ENCODE measurements around the gene CADM1.

DNA sequence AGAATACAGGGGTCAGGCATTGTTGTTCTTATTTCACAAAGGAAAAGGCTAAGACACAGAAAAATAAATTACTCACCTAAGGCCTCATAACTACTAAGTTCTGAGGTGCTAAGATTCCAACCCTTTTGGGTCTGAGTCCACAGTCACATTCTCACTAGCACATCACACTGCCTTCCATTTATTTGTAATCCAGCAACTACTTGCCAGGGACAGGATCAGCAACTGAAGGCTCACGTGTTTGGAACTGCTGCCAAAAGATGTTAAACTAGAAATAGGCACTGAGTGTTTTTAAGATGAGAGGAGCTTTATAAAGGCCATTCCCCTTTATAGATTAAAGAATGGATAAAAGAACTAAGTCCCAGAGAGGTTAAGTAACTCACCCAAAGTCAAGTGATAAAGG is 58.0 kb downstream of the CADM1 start:
- no peak for TF ChIP-seq POLR2A (conservative IDR thresholded peaks at IDR 0.05)
- TF ChIP-seq, protein P1, sequence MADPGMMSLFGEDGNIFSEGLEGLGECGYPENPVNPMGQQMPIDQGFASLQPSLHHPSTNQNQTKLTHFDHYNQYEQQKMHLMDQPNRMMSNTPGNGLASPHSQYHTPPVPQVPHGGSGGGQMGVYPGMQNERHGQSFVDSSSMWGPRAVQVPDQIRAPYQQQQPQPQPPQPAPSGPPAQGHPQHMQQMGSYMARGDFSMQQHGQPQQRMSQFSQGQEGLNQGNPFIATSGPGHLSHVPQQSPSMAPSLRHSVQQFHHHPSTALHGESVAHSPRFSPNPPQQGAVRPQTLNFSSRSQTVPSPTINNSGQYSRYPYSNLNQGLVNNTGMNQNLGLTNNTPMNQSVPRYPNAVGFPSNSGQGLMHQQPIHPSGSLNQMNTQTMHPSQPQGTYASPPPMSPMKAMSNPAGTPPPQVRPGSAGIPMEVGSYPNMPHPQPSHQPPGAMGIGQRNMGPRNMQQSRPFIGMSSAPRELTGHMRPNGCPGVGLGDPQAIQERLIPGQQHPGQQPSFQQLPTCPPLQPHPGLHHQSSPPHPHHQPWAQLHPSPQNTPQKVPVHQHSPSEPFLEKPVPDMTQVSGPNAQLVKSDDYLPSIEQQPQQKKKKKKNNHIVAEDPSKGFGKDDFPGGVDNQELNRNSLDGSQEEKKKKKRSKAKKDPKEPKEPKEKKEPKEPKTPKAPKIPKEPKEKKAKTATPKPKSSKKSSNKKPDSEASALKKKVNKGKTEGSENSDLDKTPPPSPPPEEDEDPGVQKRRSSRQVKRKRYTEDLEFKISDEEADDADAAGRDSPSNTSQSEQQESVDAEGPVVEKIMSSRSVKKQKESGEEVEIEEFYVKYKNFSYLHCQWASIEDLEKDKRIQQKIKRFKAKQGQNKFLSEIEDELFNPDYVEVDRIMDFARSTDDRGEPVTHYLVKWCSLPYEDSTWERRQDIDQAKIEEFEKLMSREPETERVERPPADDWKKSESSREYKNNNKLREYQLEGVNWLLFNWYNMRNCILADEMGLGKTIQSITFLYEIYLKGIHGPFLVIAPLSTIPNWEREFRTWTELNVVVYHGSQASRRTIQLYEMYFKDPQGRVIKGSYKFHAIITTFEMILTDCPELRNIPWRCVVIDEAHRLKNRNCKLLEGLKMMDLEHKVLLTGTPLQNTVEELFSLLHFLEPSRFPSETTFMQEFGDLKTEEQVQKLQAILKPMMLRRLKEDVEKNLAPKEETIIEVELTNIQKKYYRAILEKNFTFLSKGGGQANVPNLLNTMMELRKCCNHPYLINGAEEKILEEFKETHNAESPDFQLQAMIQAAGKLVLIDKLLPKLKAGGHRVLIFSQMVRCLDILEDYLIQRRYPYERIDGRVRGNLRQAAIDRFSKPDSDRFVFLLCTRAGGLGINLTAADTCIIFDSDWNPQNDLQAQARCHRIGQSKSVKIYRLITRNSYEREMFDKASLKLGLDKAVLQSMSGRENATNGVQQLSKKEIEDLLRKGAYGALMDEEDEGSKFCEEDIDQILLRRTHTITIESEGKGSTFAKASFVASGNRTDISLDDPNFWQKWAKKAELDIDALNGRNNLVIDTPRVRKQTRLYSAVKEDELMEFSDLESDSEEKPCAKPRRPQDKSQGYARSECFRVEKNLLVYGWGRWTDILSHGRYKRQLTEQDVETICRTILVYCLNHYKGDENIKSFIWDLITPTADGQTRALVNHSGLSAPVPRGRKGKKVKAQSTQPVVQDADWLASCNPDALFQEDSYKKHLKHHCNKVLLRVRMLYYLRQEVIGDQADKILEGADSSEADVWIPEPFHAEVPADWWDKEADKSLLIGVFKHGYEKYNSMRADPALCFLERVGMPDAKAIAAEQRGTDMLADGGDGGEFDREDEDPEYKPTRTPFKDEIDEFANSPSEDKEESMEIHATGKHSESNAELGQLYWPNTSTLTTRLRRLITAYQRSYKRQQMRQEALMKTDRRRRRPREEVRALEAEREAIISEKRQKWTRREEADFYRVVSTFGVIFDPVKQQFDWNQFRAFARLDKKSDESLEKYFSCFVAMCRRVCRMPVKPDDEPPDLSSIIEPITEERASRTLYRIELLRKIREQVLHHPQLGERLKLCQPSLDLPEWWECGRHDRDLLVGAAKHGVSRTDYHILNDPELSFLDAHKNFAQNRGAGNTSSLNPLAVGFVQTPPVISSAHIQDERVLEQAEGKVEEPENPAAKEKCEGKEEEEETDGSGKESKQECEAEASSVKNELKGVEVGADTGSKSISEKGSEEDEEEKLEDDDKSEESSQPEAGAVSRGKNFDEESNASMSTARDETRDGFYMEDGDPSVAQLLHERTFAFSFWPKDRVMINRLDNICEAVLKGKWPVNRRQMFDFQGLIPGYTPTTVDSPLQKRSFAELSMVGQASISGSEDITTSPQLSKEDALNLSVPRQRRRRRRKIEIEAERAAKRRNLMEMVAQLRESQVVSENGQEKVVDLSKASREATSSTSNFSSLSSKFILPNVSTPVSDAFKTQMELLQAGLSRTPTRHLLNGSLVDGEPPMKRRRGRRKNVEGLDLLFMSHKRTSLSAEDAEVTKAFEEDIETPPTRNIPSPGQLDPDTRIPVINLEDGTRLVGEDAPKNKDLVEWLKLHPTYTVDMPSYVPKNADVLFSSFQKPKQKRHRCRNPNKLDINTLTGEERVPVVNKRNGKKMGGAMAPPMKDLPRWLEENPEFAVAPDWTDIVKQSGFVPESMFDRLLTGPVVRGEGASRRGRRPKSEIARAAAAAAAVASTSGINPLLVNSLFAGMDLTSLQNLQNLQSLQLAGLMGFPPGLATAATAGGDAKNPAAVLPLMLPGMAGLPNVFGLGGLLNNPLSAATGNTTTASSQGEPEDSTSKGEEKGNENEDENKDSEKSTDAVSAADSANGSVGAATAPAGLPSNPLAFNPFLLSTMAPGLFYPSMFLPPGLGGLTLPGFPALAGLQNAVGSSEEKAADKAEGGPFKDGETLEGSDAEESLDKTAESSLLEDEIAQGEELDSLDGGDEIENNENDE (IDR thresholded peaks at IDR 0.05; ENCODE audit: low read depth, low read length) = no peak
- TF ChIP-seq, protein P2, sequence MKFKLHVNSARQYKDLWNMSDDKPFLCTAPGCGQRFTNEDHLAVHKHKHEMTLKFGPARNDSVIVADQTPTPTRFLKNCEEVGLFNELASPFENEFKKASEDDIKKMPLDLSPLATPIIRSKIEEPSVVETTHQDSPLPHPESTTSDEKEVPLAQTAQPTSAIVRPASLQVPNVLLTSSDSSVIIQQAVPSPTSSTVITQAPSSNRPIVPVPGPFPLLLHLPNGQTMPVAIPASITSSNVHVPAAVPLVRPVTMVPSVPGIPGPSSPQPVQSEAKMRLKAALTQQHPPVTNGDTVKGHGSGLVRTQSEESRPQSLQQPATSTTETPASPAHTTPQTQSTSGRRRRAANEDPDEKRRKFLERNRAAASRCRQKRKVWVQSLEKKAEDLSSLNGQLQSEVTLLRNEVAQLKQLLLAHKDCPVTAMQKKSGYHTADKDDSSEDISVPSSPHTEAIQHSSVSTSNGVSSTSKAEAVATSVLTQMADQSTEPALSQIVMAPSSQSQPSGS (CRISPR knock-in tag; IDR thresholded peaks at IDR 0.05) = no peak

All from K562 (cell line).